ENCODE results near the gene LCLAT1. TPM values are rescaled to one million over a fixed set of nuclear protein-coding genes. Genes with fewer than 3 reads are reported as not detected.
A peak's percentile ranks its signal among the peaks of the same experiment; 100 is the strongest.

LCLAT1 gene
- total RNA-seq, 1 donor from 2014 or later, result 26.7 TPM

GRCh38 chr2:30443081-30443480 lies 4.0 kb upstream of the LCLAT1 start:
- no peak for TF ChIP-seq CTCF (IDR thresholded peaks at IDR 0.05; ENCODE audit: insufficient read depth, low read length, poor library complexity, severe bottlenecking)
- H3K4me3 ChIP-seq (ENCODE audit: low read depth, low read length), result no peak overlapping the region
- no peaks in the 10 kb centered on the region for H3K36me3 ChIP-seq (ENCODE audit: control insufficient read depth, insufficient read depth, low read length)
- H3K27me3 ChIP-seq (ENCODE audit: control insufficient read depth, insufficient read depth, low read length), result no peaks in the 10 kb centered on the region
- DNase-seq (ENCODE audit: low read depth), result no peak

GRCh38 chr2:30444273-30444672 lies 2.8 kb upstream of the LCLAT1 start:
- no peak for TF ChIP-seq CTCF (IDR thresholded peaks at IDR 0.05; ENCODE audit: insufficient read depth, low read length, poor library complexity, severe bottlenecking)
- no peak overlapping the region for H3K4me3 ChIP-seq (ENCODE audit: low read depth, low read length)
- DNase-seq (ENCODE audit: low read depth), result no peak
- H3K27me3 ChIP-seq (ENCODE audit: control insufficient read depth, insufficient read depth, low read length), result no peaks in the 10 kb centered on the region
- H3K36me3 ChIP-seq (ENCODE audit: control insufficient read depth, insufficient read depth, low read length), result no peaks in the 10 kb centered on the region

GRCh38 chr2:30445266-30445821 lies 1.7 kb upstream of the LCLAT1 start:
- no peak for DNase-seq (ENCODE audit: low read depth)
- Histone ChIP-seq H3K4me3 (ENCODE audit: low read depth, low read length) (no peak overlapping the region), H3K36me3 (ENCODE audit: control insufficient read depth, insufficient read depth, low read length) (no peaks in the 10 kb centered on the region), H3K27me3 (ENCODE audit: control insufficient read depth, insufficient read depth, low read length) (no peaks in the 10 kb centered on the region)
- TF ChIP-seq CTCF (IDR thresholded peaks at IDR 0.05; ENCODE audit: insufficient read depth, low read length, poor library complexity, severe bottlenecking), result no peak

GRCh38 chr2:30446602-30447148 lies 371 bp upstream of the LCLAT1 start:
- Histone ChIP-seq H3K36me3 (ENCODE audit: control insufficient read depth, insufficient read depth, low read length) (no peaks in the 10 kb centered on the region), H3K4me3 (ENCODE audit: low read depth, low read length) (peak overlapping the region; percentile 86), H3K27me3 (ENCODE audit: control insufficient read depth, insufficient read depth, low read length) (no peaks in the 10 kb centered on the region)
- no peak for TF ChIP-seq CTCF (IDR thresholded peaks at IDR 0.05; ENCODE audit: insufficient read depth, low read length, poor library complexity, severe bottlenecking)
- no peak for DNase-seq (ENCODE audit: low read depth)

GRCh38 chr2:30448308-30448707 lies 1.3 kb downstream of the LCLAT1 start:
- Histone ChIP-seq H3K4me3 (ENCODE audit: low read depth, low read length) (no peak overlapping the region), H3K27me3 (ENCODE audit: control insufficient read depth, insufficient read depth, low read length) (no peaks in the 10 kb centered on the region), H3K36me3 (ENCODE audit: control insufficient read depth, insufficient read depth, low read length) (no peaks in the 10 kb centered on the region)
- DNase-seq (ENCODE audit: low read depth), result no peak
- TF ChIP-seq CTCF (IDR thresholded peaks at IDR 0.05; ENCODE audit: insufficient read depth, low read length, poor library complexity, severe bottlenecking), result no peak

- no peaks in the 10 kb centered on the region for H3K27me3 ChIP-seq (ENCODE audit: control insufficient read depth, insufficient read depth, low read length)
- no peak for DNase-seq (ENCODE audit: low read depth)
- no peaks in the 10 kb centered on the region for H3K36me3 ChIP-seq (ENCODE audit: control insufficient read depth, insufficient read depth, low read length)
- TF ChIP-seq CTCF (IDR thresholded peaks at IDR 0.05; ENCODE audit: insufficient read depth, low read length, poor library complexity, severe bottlenecking), result no peak
- no peak overlapping the region for H3K4me3 ChIP-seq (ENCODE audit: low read depth, low read length)
Measured at GRCh38 chr2:30448866-30449265, 1.8 kb downstream of the LCLAT1 start.
